ENCODE results near the gene GCC2. TPM values are rescaled to one million over a fixed set of nuclear protein-coding genes. Genes with fewer than 3 reads are reported as not detected.
"Not testable (repeated sequence)": the region's sequence is repeated elsewhere in the genome, so short reads cannot be mapped to it uniquely, and the experiment has no call there.

GCC2 gene
- total RNA-seq, 5 donors from 2014 or later (not counting 1 experiment from before 2014, with no cell fraction given): 97.3 to 152 (median 135) TPM

DNA sequence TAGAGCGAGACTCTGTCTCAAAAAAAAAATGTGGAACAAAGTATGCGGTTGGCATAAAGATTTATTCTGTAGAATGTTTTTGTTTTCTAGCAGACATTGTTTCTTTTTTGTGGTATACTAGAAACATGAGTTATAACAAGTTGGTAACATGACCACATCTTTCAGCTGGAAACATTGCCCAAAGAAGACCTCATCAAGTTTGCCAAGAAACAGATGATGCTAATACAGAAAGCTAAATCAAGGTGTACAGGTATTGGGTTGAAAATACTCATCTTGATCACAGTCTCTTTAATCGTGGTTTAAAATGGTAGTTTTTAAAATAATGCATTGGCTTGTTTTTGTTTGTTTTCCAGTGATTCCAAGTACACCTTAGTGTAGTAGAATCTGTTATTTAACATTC, 1.9 kb downstream of the GCC2 start:
- no peaks in the 10 kb centered on the region for H3K9me3 Mint-ChIP-seq
- CTCF ChIA-PET: interaction anchor here in 1 of 2 donors (0.7 kb wide), 1 partner anchor 1095 kb away, joined by 3 read pairs; no protein-coding TSS in a partner anchor
- ATAC-seq (replicated peaks in 1 of 4): no peak
- H3K4me1 Mint-ChIP-seq: peaks cover 58 to 65% (median 61%) of the 10 kb centered on the region in 3 donors
- H3K4me3 ChIP-seq (ENCODE audit: control insufficient read depth in 1 of 2, extremely low read depth in 1 of 2, low read length in 1 of 2): no peak overlapping the region
- no peak overlapping the region for H3K27ac ChIP-seq (ENCODE audit: low read length)
- WGBS (ENCODE audit: insufficient coverage): 79% methylated on average over 2 of the region's 3 CpGs
- POLR2A ChIA-PET: interaction anchor here (0.5 to 0.7 kb wide), 5 partner anchors 10 to 172 kb away, joined by 4 to 9 read pairs (median 6); no protein-coding TSS in a partner anchor
- H3K36me3 Mint-ChIP-seq: peaks cover 45% of the 10 kb centered on the region
- no peaks in the 10 kb centered on the region for H3K9me3 ChIP-seq
- peak in 1 of 35 experiments; percentile 16 for DNase-seq
- no peaks in the 10 kb centered on the region for H3K27me3 ChIP-seq (replicated peaks in 1 of 2; ENCODE audit: control insufficient read depth in 2 of 2, extremely low read depth in 1 of 2, insufficient read depth in 2 of 2, low read length in 1 of 2)
- peak overlapping the region in 2 of 3 donors; percentile 97 to 99 for H3K4me3 Mint-ChIP-seq
- no peaks in the 10 kb centered on the region for H3K27me3 Mint-ChIP-seq
- H3K4me1 ChIP-seq (ENCODE audit: control insufficient read depth in 1 of 2, extremely low read depth in 1 of 2, insufficient read depth in 2 of 2, low read length in 2 of 2): peaks cover 3 to 19% of the 10 kb centered on the region in 2 experiments
- H3K36me3 ChIP-seq (ENCODE audit: control insufficient read depth in 2 of 2, extremely low read depth in 1 of 2, insufficient read depth in 1 of 2, low read length in 1 of 2): peaks cover 0 to 39% of the 10 kb centered on the region in 2 donors
- H3K27ac Mint-ChIP-seq: no peak overlapping the region

DNA sequence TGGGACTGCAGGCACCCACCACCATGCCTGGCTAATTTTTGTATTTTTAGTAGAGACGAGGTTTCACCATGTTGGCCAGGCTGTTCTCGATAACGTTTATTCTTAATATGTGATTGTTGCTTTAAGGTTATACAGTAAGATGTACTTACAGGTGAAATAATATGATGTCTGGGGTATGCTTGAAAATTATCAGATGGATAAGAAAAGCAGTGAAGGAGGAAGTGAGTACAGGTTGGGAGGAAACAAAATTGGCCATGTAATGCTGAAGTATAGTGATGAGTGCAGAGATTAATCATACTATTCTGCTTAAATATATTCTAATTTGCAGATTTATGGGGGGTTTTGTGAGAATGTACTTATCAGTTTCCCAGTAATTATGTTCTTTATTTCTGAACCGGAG, 3.0 kb downstream of the GCC2 start:
- Histone ChIP-seq H3K4me1 (ENCODE audit: control insufficient read depth in 1 of 2, extremely low read depth in 1 of 2, insufficient read depth in 2 of 2, low read length in 2 of 2) (peaks cover 3 to 19% of the 10 kb centered on the region in 2 experiments), H3K36me3 (ENCODE audit: control insufficient read depth in 2 of 2, extremely low read depth in 1 of 2, insufficient read depth in 1 of 2, low read length in 1 of 2) (peaks cover 0 to 46% of the 10 kb centered on the region in 2 donors), H3K9me3 (no peaks in the 10 kb centered on the region), H3K27ac (ENCODE audit: low read length) (no peak overlapping the region), H3K27me3 (replicated peaks in 1 of 2; ENCODE audit: control insufficient read depth in 2 of 2, extremely low read depth in 1 of 2, insufficient read depth in 2 of 2, low read length in 1 of 2) (no peaks in the 10 kb centered on the region), H3K4me3 (ENCODE audit: control insufficient read depth in 1 of 2, extremely low read depth in 1 of 2, low read length in 1 of 2) (no peak overlapping the region)
- WGBS (ENCODE audit: insufficient coverage): 94% methylated on average over 3 of the region's 4 CpGs
- DNase-seq (no peak), ATAC-seq (replicated peaks in 1 of 4) (no peak)
- Mint-ChIP-seq H3K27ac (peak overlapping the region in 1 of 2 donors; percentile 26), H3K4me1 (peaks cover 67 to 74% (median 72%) of the 10 kb centered on the region in 3 donors), H3K4me3 (no peak overlapping the region), H3K36me3 (peaks cover 55% of the 10 kb centered on the region), H3K9me3 (peaks cover 0 to under 1% (median 0%) of the 10 kb centered on the region in 3 donors), H3K27me3 (no peaks in the 10 kb centered on the region)
- POLR2A ChIA-PET: no interaction called here
- CTCF ChIA-PET: no interaction called here

DNA sequence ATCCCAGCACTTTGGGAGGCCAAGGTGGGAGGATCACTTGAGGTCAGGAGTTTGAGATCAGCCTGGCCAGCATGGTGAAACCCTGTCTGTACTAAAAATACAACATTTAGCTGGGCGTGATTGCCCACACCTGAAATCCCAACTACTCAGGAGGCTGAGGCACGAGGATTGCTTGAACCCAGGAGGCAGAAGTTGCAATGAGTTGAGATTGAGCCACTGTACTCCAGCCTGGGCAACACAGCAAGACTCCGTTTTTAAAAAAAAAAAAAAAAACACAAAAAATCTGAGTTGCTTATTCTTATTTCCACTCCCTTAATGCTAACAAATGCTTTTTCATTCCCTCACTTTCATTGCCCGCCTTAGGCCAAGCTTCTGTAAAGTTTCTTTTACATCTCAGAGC, 4.5 kb downstream of the GCC2 start:
- H3K27me3 Mint-ChIP-seq; ATAC-seq (replicated peaks in 1 of 4); H3K4me3 Mint-ChIP-seq; H3K27ac ChIP-seq (ENCODE audit: low read length); DNase-seq; H3K9me3 ChIP-seq; H3K27ac Mint-ChIP-seq; H3K4me3 ChIP-seq (ENCODE audit: control insufficient read depth in 1 of 2, extremely low read depth in 1 of 2, low read length in 1 of 2); H3K27me3 ChIP-seq (replicated peaks in 1 of 2; ENCODE audit: control insufficient read depth in 2 of 2, extremely low read depth in 1 of 2, insufficient read depth in 2 of 2, low read length in 1 of 2); CTCF ChIA-PET: not testable (repeated sequence)
- Mint-ChIP-seq H3K9me3 (peaks cover 9 to 16% (median 13%) of the 10 kb centered on the region in 3 donors), H3K4me1 (peaks cover 75 to 81% (median 79%) of the 10 kb centered on the region in 3 donors), H3K36me3 (peaks cover 71% of the 10 kb centered on the region)
- peaks cover 0 to 60% of the 10 kb centered on the region in 2 donors for H3K36me3 ChIP-seq (ENCODE audit: control insufficient read depth in 2 of 2, extremely low read depth in 1 of 2, insufficient read depth in 1 of 2, low read length in 1 of 2)
- WGBS (ENCODE audit: insufficient coverage): 100% methylated on average over 1 of the region's 4 CpGs
- H3K4me1 ChIP-seq (ENCODE audit: control insufficient read depth in 1 of 2, extremely low read depth in 1 of 2, insufficient read depth in 2 of 2, low read length in 2 of 2): peaks cover 3 to 15% of the 10 kb centered on the region in 2 experiments
- POLR2A ChIA-PET: interaction anchor here in 1 of 2 donors (0.7 kb wide), 1 partner anchor 39 kb away, joined by 4 read pairs; no protein-coding TSS in a partner anchor

DNA sequence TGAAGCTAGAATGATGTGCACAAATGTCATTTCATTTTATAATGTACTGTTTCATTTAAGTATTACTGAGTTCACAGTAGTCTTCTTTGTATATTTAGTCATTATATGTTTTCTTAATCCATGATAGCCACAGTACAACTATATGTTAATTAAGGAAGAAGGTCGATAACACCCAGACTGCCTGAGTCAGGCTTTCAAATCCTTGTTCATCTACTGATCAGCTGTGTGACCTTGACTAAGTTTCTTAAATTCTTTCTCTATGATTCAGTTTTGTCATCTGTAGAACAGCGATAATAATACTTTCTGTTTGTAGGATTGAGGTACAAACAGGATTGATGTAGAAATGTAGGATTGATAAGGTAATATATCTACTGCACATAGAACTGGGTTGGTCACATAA, 5.4 kb downstream of the GCC2 start:
- no peaks in the 10 kb centered on the region for H3K27me3 Mint-ChIP-seq
- peaks cover 80 to 84% (median 82%) of the 10 kb centered on the region in 3 donors for H3K4me1 Mint-ChIP-seq
- no peak overlapping the region for H3K4me3 ChIP-seq (ENCODE audit: control insufficient read depth in 1 of 2, extremely low read depth in 1 of 2, low read length in 1 of 2)
- H3K9me3 Mint-ChIP-seq: peaks cover 9 to 20% (median 16%) of the 10 kb centered on the region in 3 donors
- H3K36me3 ChIP-seq (ENCODE audit: control insufficient read depth in 2 of 2, extremely low read depth in 1 of 2, insufficient read depth in 1 of 2, low read length in 1 of 2): peaks cover 0 to 63% of the 10 kb centered on the region in 2 donors
- H3K4me1 ChIP-seq (ENCODE audit: control insufficient read depth in 1 of 2, extremely low read depth in 1 of 2, insufficient read depth in 2 of 2, low read length in 2 of 2): peaks cover 3 to 11% of the 10 kb centered on the region in 2 experiments
- peaks cover 80% of the 10 kb centered on the region for H3K36me3 Mint-ChIP-seq
- H3K27ac Mint-ChIP-seq: no peak overlapping the region
- H3K4me3 Mint-ChIP-seq: no peak overlapping the region
- no peaks in the 10 kb centered on the region for H3K27me3 ChIP-seq (replicated peaks in 1 of 2; ENCODE audit: control insufficient read depth in 2 of 2, extremely low read depth in 1 of 2, insufficient read depth in 2 of 2, low read length in 1 of 2)
- ATAC-seq (replicated peaks in 1 of 4) (no peak), DNase-seq (no peak)
- POLR2A ChIA-PET: no interaction called here
- H3K27ac ChIP-seq (ENCODE audit: low read length): no peak overlapping the region
- peaks cover 6% of the 10 kb centered on the region for H3K9me3 ChIP-seq
- no CpG with 5 or more reads among the region's 2 CpGs for WGBS (ENCODE audit: insufficient coverage)
- CTCF ChIA-PET: no interaction called here

DNA sequence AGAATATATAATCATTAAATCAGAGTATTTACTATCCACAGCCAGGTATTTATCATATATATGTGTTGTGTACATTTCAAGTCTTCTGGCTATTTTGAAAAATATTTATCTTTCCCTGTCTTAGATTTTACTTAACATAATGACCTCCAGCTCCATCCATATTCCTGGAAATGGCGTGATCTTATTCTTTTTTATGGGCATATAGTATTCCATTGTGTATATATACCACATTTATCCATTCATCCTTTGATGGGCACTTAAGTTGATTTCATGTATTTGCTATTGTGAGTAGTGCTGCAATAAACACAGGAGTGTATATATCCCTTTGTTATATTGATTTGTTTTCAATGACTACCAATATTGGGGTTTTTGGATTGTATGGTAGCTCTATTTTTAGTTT, 6.6 kb downstream of the GCC2 start:
- DNase-seq: no peak
- ChIA-PET CTCF (no interaction called here), POLR2A (interaction anchor here in 1 of 2 donors (0.6 kb wide), 1 partner anchor 76 kb away, joined by 5 read pairs; no protein-coding TSS in a partner anchor)
- H3K4me3 ChIP-seq (ENCODE audit: control insufficient read depth in 1 of 2, extremely low read depth in 1 of 2, low read length in 1 of 2): no peak overlapping the region
- H3K36me3 Mint-ChIP-seq: peaks cover 86% of the 10 kb centered on the region
- peaks cover 6% of the 10 kb centered on the region for H3K9me3 ChIP-seq
- peaks cover 0 to 6% of the 10 kb centered on the region in 2 experiments for H3K4me1 ChIP-seq (ENCODE audit: control insufficient read depth in 1 of 2, extremely low read depth in 1 of 2, insufficient read depth in 2 of 2, low read length in 2 of 2)
- no CpG with 5 or more reads among the region's 1 CpG for WGBS (ENCODE audit: insufficient coverage)
- H3K4me1 Mint-ChIP-seq: peaks cover 77 to 83% (median 79%) of the 10 kb centered on the region in 3 donors
- H3K27ac ChIP-seq (ENCODE audit: low read length): no peak overlapping the region
- H3K27ac Mint-ChIP-seq: no peak overlapping the region
- H3K27me3 Mint-ChIP-seq: no peaks in the 10 kb centered on the region
- no peak overlapping the region for H3K4me3 Mint-ChIP-seq
- no peak for ATAC-seq (replicated peaks in 1 of 4)
- peaks cover 9 to 20% (median 16%) of the 10 kb centered on the region in 3 donors for H3K9me3 Mint-ChIP-seq
- peaks cover 5 to 66% of the 10 kb centered on the region in 2 donors for H3K36me3 ChIP-seq (ENCODE audit: control insufficient read depth in 2 of 2, extremely low read depth in 1 of 2, insufficient read depth in 1 of 2, low read length in 1 of 2)
- no peaks in the 10 kb centered on the region for H3K27me3 ChIP-seq (replicated peaks in 1 of 2; ENCODE audit: control insufficient read depth in 2 of 2, extremely low read depth in 1 of 2, insufficient read depth in 2 of 2, low read length in 1 of 2)

DNA sequence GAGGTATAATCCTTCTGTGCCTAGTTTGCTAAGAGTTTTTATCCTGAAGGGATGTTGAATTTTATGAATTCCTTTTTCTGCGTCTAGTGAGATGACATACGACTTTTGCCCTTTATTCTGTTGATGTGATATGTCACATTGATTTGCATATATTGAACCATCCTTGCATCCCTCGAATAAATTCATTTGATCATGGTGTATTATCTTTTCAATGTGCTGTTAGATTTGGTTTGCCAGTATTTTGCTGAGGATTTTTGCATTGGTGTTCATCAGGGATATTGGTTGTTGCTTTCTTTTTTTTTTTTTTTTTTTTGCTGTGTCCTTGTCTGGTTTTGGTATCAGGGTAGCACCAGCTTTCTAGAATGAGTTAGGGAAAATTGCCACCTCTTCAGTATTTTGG, 9.1 kb downstream of the GCC2 start:
- peaks cover 12 to 23% (median 16%) of the 10 kb centered on the region in 3 donors for H3K9me3 Mint-ChIP-seq
- H3K27me3 Mint-ChIP-seq: no peaks in the 10 kb centered on the region
- H3K27ac ChIP-seq (ENCODE audit: low read length): no peak overlapping the region
- H3K36me3 Mint-ChIP-seq: peaks cover 86% of the 10 kb centered on the region
- 100% methylated on average over 1 of the region's 3 CpGs for WGBS (ENCODE audit: insufficient coverage)
- DNase-seq (no peak), ATAC-seq (replicated peaks in 1 of 4) (no peak)
- H3K4me1 ChIP-seq (ENCODE audit: control insufficient read depth in 1 of 2, extremely low read depth in 1 of 2, insufficient read depth in 2 of 2, low read length in 2 of 2): peaks cover 0 to 4% of the 10 kb centered on the region in 2 experiments
- CTCF ChIA-PET: no interaction called here
- H3K4me1 Mint-ChIP-seq: peaks cover 67 to 74% (median 72%) of the 10 kb centered on the region in 3 donors
- no peaks in the 10 kb centered on the region for H3K27me3 ChIP-seq (replicated peaks in 1 of 2; ENCODE audit: control insufficient read depth in 2 of 2, extremely low read depth in 1 of 2, insufficient read depth in 2 of 2, low read length in 1 of 2)
- POLR2A ChIA-PET: no interaction called here
- H3K36me3 ChIP-seq (ENCODE audit: control insufficient read depth in 2 of 2, extremely low read depth in 1 of 2, insufficient read depth in 1 of 2, low read length in 1 of 2): peaks cover 11 to 72% of the 10 kb centered on the region in 2 donors
- no peak overlapping the region for H3K27ac Mint-ChIP-seq
- peak overlapping the region; percentile 28 to 47 (median 39) for H3K4me3 Mint-ChIP-seq
- peaks cover 6% of the 10 kb centered on the region for H3K9me3 ChIP-seq
- H3K4me3 ChIP-seq (ENCODE audit: control insufficient read depth in 1 of 2, extremely low read depth in 1 of 2, low read length in 1 of 2): no peak overlapping the region
